ENCODE data around the gene ZC3H18.

ZC3H18 gene

DNA sequence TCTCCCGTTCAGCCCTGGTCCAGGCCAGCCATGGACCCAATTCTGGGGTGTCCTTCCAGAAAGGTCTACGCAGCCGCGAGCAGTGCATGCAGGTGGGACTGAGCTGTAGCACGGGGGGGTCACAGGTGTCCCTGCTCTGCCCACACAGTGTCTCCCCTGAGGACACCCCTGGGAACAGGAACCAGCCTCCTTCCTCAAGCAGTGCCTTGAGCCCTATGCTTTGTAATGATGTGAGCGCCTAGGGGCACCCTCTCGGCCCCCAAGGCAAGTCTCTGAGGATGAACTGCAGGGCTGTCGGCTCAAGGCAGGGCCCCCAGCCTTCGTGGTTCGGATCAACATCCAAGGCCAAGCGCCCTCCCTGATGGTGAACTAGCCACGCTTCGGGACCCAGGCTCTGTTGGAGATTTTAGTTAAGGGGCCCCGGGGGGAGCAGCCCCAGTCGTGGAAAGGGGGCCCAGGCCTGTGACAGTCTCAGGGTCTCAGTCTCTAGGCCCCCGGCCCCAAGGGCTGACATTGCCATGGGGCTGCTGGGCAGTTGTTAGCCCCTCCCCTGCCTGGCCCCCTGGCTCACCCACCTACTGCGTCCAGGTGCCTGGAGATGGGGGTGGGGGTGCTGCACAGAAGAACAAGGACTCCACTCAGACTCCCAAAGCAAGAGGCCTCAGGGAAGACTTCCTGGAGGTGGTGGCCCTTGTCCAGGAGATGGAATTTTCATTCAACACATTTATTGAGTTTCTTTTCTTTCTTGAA lies 70.5 kb downstream of the ZC3H18 start:
- no peak overlapping the region for H3K4me3 ChIP-seq (ENCODE audit: low read depth, low read length)
- no peaks in the 10 kb centered on the region for H3K9me3 ChIP-seq
- no peaks in the 10 kb centered on the region for H3K4me1 ChIP-seq
- peaks cover 26% of the 10 kb centered on the region for H3K27me3 ChIP-seq
- H3K36me3 ChIP-seq, result no peaks in the 10 kb centered on the region
- TF ChIP-seq, protein P1, sequence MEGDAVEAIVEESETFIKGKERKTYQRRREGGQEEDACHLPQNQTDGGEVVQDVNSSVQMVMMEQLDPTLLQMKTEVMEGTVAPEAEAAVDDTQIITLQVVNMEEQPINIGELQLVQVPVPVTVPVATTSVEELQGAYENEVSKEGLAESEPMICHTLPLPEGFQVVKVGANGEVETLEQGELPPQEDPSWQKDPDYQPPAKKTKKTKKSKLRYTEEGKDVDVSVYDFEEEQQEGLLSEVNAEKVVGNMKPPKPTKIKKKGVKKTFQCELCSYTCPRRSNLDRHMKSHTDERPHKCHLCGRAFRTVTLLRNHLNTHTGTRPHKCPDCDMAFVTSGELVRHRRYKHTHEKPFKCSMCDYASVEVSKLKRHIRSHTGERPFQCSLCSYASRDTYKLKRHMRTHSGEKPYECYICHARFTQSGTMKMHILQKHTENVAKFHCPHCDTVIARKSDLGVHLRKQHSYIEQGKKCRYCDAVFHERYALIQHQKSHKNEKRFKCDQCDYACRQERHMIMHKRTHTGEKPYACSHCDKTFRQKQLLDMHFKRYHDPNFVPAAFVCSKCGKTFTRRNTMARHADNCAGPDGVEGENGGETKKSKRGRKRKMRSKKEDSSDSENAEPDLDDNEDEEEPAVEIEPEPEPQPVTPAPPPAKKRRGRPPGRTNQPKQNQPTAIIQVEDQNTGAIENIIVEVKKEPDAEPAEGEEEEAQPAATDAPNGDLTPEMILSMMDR (IDR thresholded peaks at IDR 0.05; ENCODE audit: low read depth, low read length), result no peak
- no peak for DNase-seq

DNA sequence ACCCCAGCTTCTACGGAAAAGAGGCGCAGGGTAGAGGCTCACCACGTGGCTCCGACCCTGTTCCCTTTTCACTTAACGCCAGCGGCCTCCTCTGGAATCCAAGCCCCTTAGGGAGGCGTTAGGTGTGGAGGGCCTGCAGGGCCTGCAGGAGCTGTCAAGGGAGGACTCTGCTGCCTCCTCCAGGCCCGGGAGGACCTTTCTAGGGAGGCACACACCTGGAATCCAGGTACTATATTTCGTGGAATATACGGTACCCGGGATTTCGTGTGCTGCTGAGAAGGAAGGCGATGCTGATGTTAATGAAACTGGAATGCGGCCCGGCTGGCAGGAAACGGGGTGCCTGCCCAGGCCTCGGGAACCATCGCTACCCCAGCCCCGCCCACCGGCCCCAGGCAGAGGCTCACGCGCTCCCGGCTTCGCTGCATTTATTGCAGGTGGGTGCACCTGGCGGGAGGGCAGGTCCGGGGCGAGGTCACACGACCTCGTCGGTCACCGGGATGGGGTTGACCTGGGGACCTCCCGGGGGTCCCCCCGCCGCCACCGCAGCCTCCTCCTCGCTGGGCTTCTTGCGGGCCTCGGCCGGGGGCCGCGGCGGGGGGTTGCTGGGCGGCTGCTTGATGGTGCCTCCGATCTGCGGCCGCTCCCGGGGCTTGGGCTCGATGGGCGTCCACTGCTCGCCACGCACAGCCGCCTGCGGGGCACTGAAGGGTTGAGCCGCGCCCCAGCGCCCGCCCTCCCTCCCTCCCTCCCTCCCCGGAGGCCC lies 72.9 kb downstream of the ZC3H18 start:
- Histone ChIP-seq H3K4me1 (no peaks in the 10 kb centered on the region), H3K9me3 (no peaks in the 10 kb centered on the region)

DNA sequence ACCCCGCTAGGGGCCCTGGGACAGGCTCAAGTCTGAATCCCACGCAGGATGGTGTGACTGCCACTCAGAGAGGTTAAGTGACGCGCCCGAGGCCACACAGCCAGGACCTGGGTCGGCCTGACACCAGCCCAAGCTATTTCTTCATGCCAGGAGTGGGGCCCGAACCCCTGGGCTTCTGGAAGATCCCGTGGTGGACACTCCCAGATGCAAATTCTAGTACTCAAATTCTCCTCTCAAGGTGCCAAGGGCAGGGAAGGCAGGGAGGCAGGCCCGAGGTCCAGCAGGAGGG lies 73.4 kb downstream of the ZC3H18 start:
- no peaks in the 10 kb centered on the region for H3K36me3 ChIP-seq
- no peak overlapping the region for H3K4me3 ChIP-seq (ENCODE audit: low read depth, low read length)
- TF ChIP-seq, protein P1 (IDR thresholded peaks at IDR 0.05; ENCODE audit: low read depth, low read length), result no peak
- no peaks in the 10 kb centered on the region for H3K4me1 ChIP-seq
- DNase-seq, result no peak
- no peaks in the 10 kb centered on the region for H3K9me3 ChIP-seq
- peaks cover 26% of the 10 kb centered on the region for H3K27me3 ChIP-seq

More for the DNA sequence above, 72.9 kb downstream of the ZC3H18 start:
- H3K27me3 ChIP-seq, result peaks cover 26% of the 10 kb centered on the region
- TF ChIP-seq, protein P1 (IDR thresholded peaks at IDR 0.05; ENCODE audit: low read depth, low read length), result no peak
- no peak overlapping the region for H3K4me3 ChIP-seq (ENCODE audit: low read depth, low read length)
- DNase-seq, result no peak
- H3K36me3 ChIP-seq, result no peaks in the 10 kb centered on the region

DNA sequence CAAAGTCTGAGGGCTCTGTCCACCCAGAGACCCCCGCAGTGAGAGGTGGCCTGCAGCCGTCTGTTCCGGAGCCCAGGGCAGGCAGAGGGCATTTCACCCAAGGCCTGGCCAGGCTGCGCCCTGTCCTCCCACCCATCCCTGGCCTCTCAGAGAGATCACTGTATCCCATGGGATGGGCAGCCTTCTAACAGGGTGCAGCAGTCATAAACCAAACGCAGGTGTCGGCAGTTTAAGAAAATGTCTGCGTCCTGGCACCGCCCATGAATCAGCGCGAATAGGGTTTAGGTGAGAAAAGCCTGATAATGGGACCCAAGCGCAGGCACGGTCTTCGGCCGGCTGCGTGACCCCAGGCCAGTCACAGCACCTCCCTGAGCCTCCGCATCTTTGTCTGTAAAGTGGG lies 75.3 kb downstream of the ZC3H18 start:
- DNase-seq, result no peak
- Histone ChIP-seq H3K27me3 (peaks cover 8% of the 10 kb centered on the region), H3K4me1 (peaks cover 3% of the 10 kb centered on the region; the same call in 1 of the 2 replicates), H3K4me3 (ENCODE audit: low read depth, low read length) (no peak overlapping the region), H3K9me3 (no peaks in the 10 kb centered on the region), H3K36me3 (no peaks in the 10 kb centered on the region)
- TF ChIP-seq, protein P1 (IDR thresholded peaks at IDR 0.05; ENCODE audit: low read depth, low read length), result no peak

DNA sequence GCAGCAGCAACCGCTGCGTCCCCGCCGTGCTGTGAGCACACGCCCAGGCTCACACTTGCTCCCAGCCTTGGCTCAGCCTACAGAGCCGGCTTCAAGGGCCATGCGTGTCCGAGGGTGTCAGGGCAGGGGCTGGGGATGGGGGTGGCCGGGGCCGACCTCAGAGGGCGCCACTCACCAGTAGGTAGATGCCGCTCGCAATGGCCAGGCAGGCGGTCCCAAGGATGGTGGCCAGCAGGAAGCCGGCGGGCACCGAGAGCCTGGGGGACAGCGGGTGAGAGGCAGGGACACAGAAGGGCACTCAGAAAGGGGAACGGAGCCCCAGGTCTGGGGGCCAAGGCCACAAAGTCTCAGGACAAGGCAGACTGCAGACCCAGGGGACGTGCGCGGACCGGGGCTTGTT lies 75.7 kb downstream of the ZC3H18 start:
- no peak for DNase-seq
- Histone ChIP-seq H3K27me3 (peaks cover 3% of the 10 kb centered on the region), H3K4me1 (peaks cover 3% of the 10 kb centered on the region; the same call in 1 of the 2 replicates), H3K9me3 (no peaks in the 10 kb centered on the region), H3K4me3 (ENCODE audit: low read depth, low read length) (no peak overlapping the region), H3K36me3 (no peaks in the 10 kb centered on the region)
- TF ChIP-seq, protein P1 (IDR thresholded peaks at IDR 0.05; ENCODE audit: low read depth, low read length), result no peak
